SU-DHL-6 (cell line): Measurements from ENCODE around the gene NEUROD2.

Source experiments
- H2AFZ ChIP-seq: fragments of 200-600 bp; sonication (generic); 2 replicates; pipeline ENCODE4 v1.6.1; 2014; ENCODE audit warnings: low read depth, mild to moderate bottlenecking, moderate library complexity, mixed read lengths, antibody characterized with exemption, low read length; ENCODE audit not compliant: severe bottlenecking
- H3F3A ChIP-seq: fragments of 200-600 bp; shearing (Covaris generic); 2 replicates; pipeline ENCODE4 v1.6.0; 2016; ENCODE audit warnings: antibody characterized with exemption, mild to moderate bottlenecking; ENCODE audit not compliant: insufficient read depth
- H3K27ac ChIP-seq: fragments of 200-600 bp; sonication (generic); 2 replicates; pipeline ENCODE4 v1.5.1; 2016; ENCODE audit warnings: low read depth, mild to moderate bottlenecking, low read length, moderate library complexity, mixed read lengths
- H3K27me3 ChIP-seq: fragments of 200-600 bp; sonication (generic), shearing (Covaris generic); 2 replicates; pipeline ENCODE4 v1.6.0; 2014; ENCODE audit warnings: mild to moderate bottlenecking, low read length
- H3K36me3 ChIP-seq: fragments of 200-600 bp; sonication (generic); 2 replicates; pipeline ENCODE4 v1.6.1; 2014; ENCODE audit warnings: mild to moderate bottlenecking, low read length, mixed read lengths
- H3K4me2 ChIP-seq: fragments of 300-600, 200-600 bp; shearing (Covaris generic), sonication (generic); 2 replicates; pipeline ENCODE4 v1.6.0; 2014; ENCODE audit warnings: low read length, low read depth, mild to moderate bottlenecking; ENCODE audit not compliant: poor library complexity, severe bottlenecking
- H3K4me3 ChIP-seq: fragments of 200-600 bp; sonication (generic); 2 replicates; pipeline ENCODE4 v1.5.1; 2014; ENCODE audit warnings: antibody characterized with exemption, low read length, mild to moderate bottlenecking, mixed read lengths; ENCODE audit not compliant: insufficient read depth, poor library complexity, severe bottlenecking
- H3K79me2 ChIP-seq: fragments of 200-600 bp; sonication (generic); 2 replicates; pipeline ENCODE4 v1.6.1; 2014; ENCODE audit warnings: mild to moderate bottlenecking, low read length, moderate library complexity; ENCODE audit not compliant: insufficient read depth
- H3K9ac ChIP-seq: fragments of 200-600 bp; sonication (generic); 2 replicates; pipeline ENCODE4 v1.7.0; 2014; ENCODE audit warnings: mild to moderate bottlenecking, low read length
- H3K9me2 ChIP-seq: fragments of 200-600 bp; sonication (generic); replicated peaks from 2 replicates; pipeline ENCODE4 v1.6.1; 2014; ENCODE audit warnings: low read length; ENCODE audit not compliant: insufficient read depth
- H3K9me3 ChIP-seq: fragments of 200-600 bp; sonication (generic); 2 replicates; pipeline ENCODE4 v1.6.1; 2014; ENCODE audit warnings: low read length, mixed read lengths; ENCODE audit not compliant: insufficient read depth
- H4K20me1 ChIP-seq: fragments of 200-600 bp; sonication (generic); 2 replicates; pipeline ENCODE4 v1.6.1; 2014; ENCODE audit warnings: low read depth, mild to moderate bottlenecking, antibody characterized with exemption, low read length, moderate library complexity, mixed read lengths
- CTCF ChIP-seq: fragments of 200-600 bp; sonication (generic); IDR thresholded peaks from one replicate; pipeline ENCODE4 v1.5.1; 2017; ENCODE audit warnings: antibody characterized with exemption, mild to moderate bottlenecking, low read length, moderate library complexity; ENCODE audit not compliant: insufficient read depth, poor library complexity, severe bottlenecking
- EZH2phosphoT487 ChIP-seq: fragments of 200-600 bp; sonication (generic), shearing (Covaris generic); conservative IDR thresholded peaks from 2 replicates; pipeline ENCODE4 v1.6.1; 2018; ENCODE audit warnings: mild to moderate bottlenecking, antibody characterized with exemption, low read length, moderate library complexity, mixed read lengths

The NEUROD2 gene

GRCh38 chr17:39612291-39612894 is 4.7 kb upstream of the NEUROD2 start:
- Histone ChIP-seq H3K4me2 (no peak overlapping the region), H3F3A (peaks cover 10% of the 10 kb centered on the region), H3K9ac (no peak overlapping the region), H3K9me3 (no peaks in the 10 kb centered on the region), H2AFZ (no peak overlapping the region), H3K36me3 (no peaks in the 10 kb centered on the region), H3K4me3 (no peak overlapping the region), H4K20me1 (no peaks in the 10 kb centered on the region), H3K27ac (no peak overlapping the region), H3K79me2 (no peaks in the 10 kb centered on the region), H3K9me2 (no peaks in the 10 kb centered on the region), H3K27me3 (no peaks in the 10 kb centered on the region)
- TF ChIP-seq EZH2phosphoT487 (no peak), CTCF (no peak)

GRCh38 chr17:39611401-39612112 is 3.8 kb upstream of the NEUROD2 start:
- no peak overlapping the region for H2AFZ ChIP-seq
- H3F3A ChIP-seq, result peaks cover 1% of the 10 kb centered on the region; the same call in 1 of the 2 replicates
- H3K27ac ChIP-seq, result no peak overlapping the region
- no peaks in the 10 kb centered on the region for H3K27me3 ChIP-seq
- no peaks in the 10 kb centered on the region for H3K36me3 ChIP-seq
- no peak overlapping the region for H3K9ac ChIP-seq
- no peaks in the 10 kb centered on the region for H3K9me3 ChIP-seq
- no peak overlapping the region for H3K4me3 ChIP-seq
- H3K9me2 ChIP-seq, result no peaks in the 10 kb centered on the region
- no peaks in the 10 kb centered on the region for H4K20me1 ChIP-seq
- H3K79me2 ChIP-seq, result no peaks in the 10 kb centered on the region
- no peak overlapping the region for H3K4me2 ChIP-seq
- TF ChIP-seq EZH2phosphoT487 (no peak), CTCF (no peak)

GRCh38 chr17:39609416-39610025 is 1.8 kb upstream of the NEUROD2 start:
- no peak overlapping the region for H3K9ac ChIP-seq
- H3K4me2 ChIP-seq, result no peak overlapping the region
- no peak overlapping the region for H2AFZ ChIP-seq
- H3F3A ChIP-seq, result no peaks in the 10 kb centered on the region
- no peak overlapping the region for H3K4me3 ChIP-seq
- TF ChIP-seq EZH2phosphoT487, result no peak
- no peak for TF ChIP-seq CTCF
- H3K9me3 ChIP-seq, result no peaks in the 10 kb centered on the region
- no peaks in the 10 kb centered on the region for H3K9me2 ChIP-seq
- no peaks in the 10 kb centered on the region for H3K36me3 ChIP-seq
- H3K79me2 ChIP-seq, result no peaks in the 10 kb centered on the region
- H3K27ac ChIP-seq, result no peak overlapping the region
- no peaks in the 10 kb centered on the region for H4K20me1 ChIP-seq
- no peaks in the 10 kb centered on the region for H3K27me3 ChIP-seq
